GM18951 (cell line): ENCODE measurements around the gene CRYL1.

ENCODE experiments used
- POLR2A ChIP-seq: IDR thresholded peaks from 4 replicates; pipeline ENCODE4 v1.6.1; 2011; ENCODE audit warnings: mild to moderate bottlenecking; ENCODE audit not compliant: insufficient read length, insufficient read depth; ENCODE audit errors: extremely low read depth
- in situ Hi-C: fragments of 300-500 bp; cut with MboI; formaldehyde crosslinking; loops from one replicate; pipeline ENCODE4 v1.12.0; 2022; ENCODE audit warnings: low sequenced_read_pairs, mixed read lengths, inconsistent platforms; ENCODE audit not compliant: unreplicated experiment

Gene CRYL1

GRCh38 chr13:20395061-20395916 lies 130.4 kb downstream of the CRYL1 start:
- TF ChIP-seq POLR2A = no peak
- in situ Hi-C loops = no loop called here

GRCh38 chr13:20394506-20394905 lies 131.2 kb downstream of the CRYL1 start:
- in situ Hi-C loops = no loop called here
- TF ChIP-seq POLR2A = no peak

- TF ChIP-seq POLR2A = no peak
- in situ Hi-C loops = no loop called here
Observed at GRCh38 chr13:20394169-20394501, 131.5 kb downstream of the CRYL1 start.

- in situ Hi-C loops = no loop called here
- TF ChIP-seq POLR2A = no peak
Observed at GRCh38 chr13:20393273-20394168, 132.1 kb downstream of the CRYL1 start.

GRCh38 chr13:20392530-20392929 lies 133.1 kb downstream of the CRYL1 start:
- in situ Hi-C loops = no loop called here
- no peak for TF ChIP-seq POLR2A

GRCh38 chr13:20391597-20392452 lies 133.8 kb downstream of the CRYL1 start:
- in situ Hi-C loops = no loop called here
- TF ChIP-seq POLR2A = no peak

- in situ Hi-C loops = no loop called here
- no peak for TF ChIP-seq POLR2A
Observed at GRCh38 chr13:20390526-20391175, 135.0 kb downstream of the CRYL1 start.

- no peak for TF ChIP-seq POLR2A
- in situ Hi-C loops = no loop called here
Observed at GRCh38 chr13:20389696-20390525, 135.7 kb downstream of the CRYL1 start.

GRCh38 chr13:20388184-20388583 lies 137.5 kb downstream of the CRYL1 start:
- no peak for TF ChIP-seq POLR2A
- in situ Hi-C loops = no loop called here

- in situ Hi-C loops = no loop called here
- no peak for TF ChIP-seq POLR2A
Observed at GRCh38 chr13:20387441-20387971, 138.2 kb downstream of the CRYL1 start.

GRCh38 chr13:20387006-20387405 lies 138.7 kb downstream of the CRYL1 start:
- in situ Hi-C loops = no loop called here
- no peak for TF ChIP-seq POLR2A

- in situ Hi-C loops = no loop called here
- TF ChIP-seq POLR2A = no peak
Observed at GRCh38 chr13:20383058-20383457, 142.6 kb downstream of the CRYL1 start.

GRCh38 chr13:20381401-20381800 lies 144.3 kb downstream of the CRYL1 start:
- in situ Hi-C loops = no loop called here
- no peak for TF ChIP-seq POLR2A
